Measurements from ENCODE around the gene NUP93. TPM values are rescaled to one million over a fixed set of nuclear protein-coding genes. Genes with fewer than 3 reads are reported as not detected.

Gene NUP93
- total RNA-seq, 2 donors from 2014 or later, result 146 to 149 TPM

DNA sequence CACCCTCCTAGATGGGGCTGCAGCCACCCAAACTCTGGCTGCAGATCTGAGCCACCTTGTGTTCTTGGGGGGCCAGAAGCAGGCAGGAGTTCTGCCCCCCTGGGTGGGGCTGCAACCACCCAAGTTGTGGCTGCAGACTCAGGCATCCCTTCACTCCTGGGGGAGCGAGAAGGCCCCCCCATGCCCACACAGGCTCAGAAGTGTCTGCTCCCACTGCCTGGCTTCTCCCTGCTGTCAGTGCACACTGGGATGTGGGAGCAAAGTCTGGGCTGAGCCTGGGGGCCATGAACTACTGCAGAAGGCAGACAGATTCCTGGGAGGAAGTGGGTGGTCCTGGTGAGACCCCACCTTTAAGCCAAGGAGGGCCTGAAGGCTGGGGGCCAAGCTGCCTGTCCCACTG is 34.7 kb upstream of the NUP93 start:
- Histone ChIP-seq H3K27me3 (ENCODE audit: control insufficient read depth, insufficient read depth, low read length, poor library complexity, severe bottlenecking) (no peaks in the 10 kb centered on the region), H3K9ac (ENCODE audit: extremely low read depth, low read length, poor library complexity, severe bottlenecking) (no peak overlapping the region), H3K4me3 (ENCODE audit: low read length) (no peak overlapping the region), H3K36me3 (ENCODE audit: control insufficient read depth, insufficient read depth, low read length) (no peaks in the 10 kb centered on the region), H3K9me3 (ENCODE audit: control insufficient read depth, low read length) (peaks cover 10% of the 10 kb centered on the region), H3K27ac (ENCODE audit: low read depth, low read length) (no peak overlapping the region), H3K4me1 (ENCODE audit: control insufficient read depth, insufficient read depth, low read length) (no peaks in the 10 kb centered on the region)
- TF ChIP-seq, protein P1, sequence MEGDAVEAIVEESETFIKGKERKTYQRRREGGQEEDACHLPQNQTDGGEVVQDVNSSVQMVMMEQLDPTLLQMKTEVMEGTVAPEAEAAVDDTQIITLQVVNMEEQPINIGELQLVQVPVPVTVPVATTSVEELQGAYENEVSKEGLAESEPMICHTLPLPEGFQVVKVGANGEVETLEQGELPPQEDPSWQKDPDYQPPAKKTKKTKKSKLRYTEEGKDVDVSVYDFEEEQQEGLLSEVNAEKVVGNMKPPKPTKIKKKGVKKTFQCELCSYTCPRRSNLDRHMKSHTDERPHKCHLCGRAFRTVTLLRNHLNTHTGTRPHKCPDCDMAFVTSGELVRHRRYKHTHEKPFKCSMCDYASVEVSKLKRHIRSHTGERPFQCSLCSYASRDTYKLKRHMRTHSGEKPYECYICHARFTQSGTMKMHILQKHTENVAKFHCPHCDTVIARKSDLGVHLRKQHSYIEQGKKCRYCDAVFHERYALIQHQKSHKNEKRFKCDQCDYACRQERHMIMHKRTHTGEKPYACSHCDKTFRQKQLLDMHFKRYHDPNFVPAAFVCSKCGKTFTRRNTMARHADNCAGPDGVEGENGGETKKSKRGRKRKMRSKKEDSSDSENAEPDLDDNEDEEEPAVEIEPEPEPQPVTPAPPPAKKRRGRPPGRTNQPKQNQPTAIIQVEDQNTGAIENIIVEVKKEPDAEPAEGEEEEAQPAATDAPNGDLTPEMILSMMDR (conservative IDR thresholded peaks at IDR 0.05), result no peak
- Mint-ChIP-seq H3K4me1 (no peaks in the 10 kb centered on the region), H3K9me3 (peaks cover 15% of the 10 kb centered on the region), H3K27me3 (ENCODE audit: insufficient read depth) (peaks cover 5% of the 10 kb centered on the region), H3K4me3 (no peak overlapping the region), H3K27ac (no peak overlapping the region), H3K36me3 (ENCODE audit: low read depth) (no peaks in the 10 kb centered on the region)
- WGBS, 2 experiments (ENCODE audit: insufficient coverage in 1 of 2, insufficient read length in 1 of 2), result 90% methylated on average over 1 of the region's 1 CpG; no CpG with 5 or more reads in 1 of the 2 experiments
- DNase-seq, result no peak

DNA sequence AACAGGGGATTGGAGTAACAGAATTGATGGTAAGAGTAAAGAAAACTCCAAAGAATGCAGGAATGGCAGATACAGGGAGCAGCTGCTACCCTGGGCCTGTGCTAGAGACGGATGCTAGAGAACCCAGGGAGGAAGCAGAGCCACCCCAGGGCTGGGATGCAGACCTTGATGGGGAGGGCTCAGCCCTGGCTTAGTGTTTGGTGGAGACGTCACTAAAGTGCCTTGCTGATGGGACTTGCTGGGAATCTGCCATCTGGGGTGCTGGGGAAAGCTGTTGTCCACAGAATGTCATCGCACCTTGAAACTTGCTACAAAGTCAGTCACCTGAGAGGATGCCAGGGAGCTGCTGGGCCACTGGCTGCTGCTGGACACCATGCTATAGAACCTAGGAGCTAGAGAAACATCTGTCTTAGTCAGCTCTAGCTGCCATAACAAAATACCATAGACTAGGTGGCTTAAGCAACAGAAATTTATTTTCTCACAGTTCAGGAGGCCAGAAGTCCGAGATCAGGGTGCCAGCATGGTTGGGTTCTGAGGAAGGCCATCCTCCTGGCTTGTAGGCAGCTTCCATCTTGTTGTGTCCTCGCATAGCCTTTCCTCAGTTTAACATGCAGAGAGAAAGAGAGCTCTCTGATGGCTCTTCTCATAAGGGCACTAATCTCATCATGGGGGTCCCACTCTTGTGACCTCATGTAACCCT is 32.3 kb upstream of the NUP93 start:
- Histone ChIP-seq H3K4me3 (ENCODE audit: low read length) (no peak overlapping the region), H3K9ac (ENCODE audit: extremely low read depth, low read length, poor library complexity, severe bottlenecking) (no peak overlapping the region), H3K4me1 (ENCODE audit: control insufficient read depth, insufficient read depth, low read length) (no peaks in the 10 kb centered on the region), H3K36me3 (ENCODE audit: control insufficient read depth, insufficient read depth, low read length) (no peaks in the 10 kb centered on the region), H3K9me3 (ENCODE audit: control insufficient read depth, low read length) (peaks cover 10% of the 10 kb centered on the region), H3K27ac (ENCODE audit: low read depth, low read length) (no peak overlapping the region), H3K27me3 (ENCODE audit: control insufficient read depth, insufficient read depth, low read length, poor library complexity, severe bottlenecking) (no peaks in the 10 kb centered on the region)
- DNase-seq, result peak; percentile 20
- Mint-ChIP-seq H3K4me1 (no peaks in the 10 kb centered on the region), H3K36me3 (ENCODE audit: low read depth) (no peaks in the 10 kb centered on the region), H3K9me3 (peaks cover 13% of the 10 kb centered on the region), H3K27ac (no peak overlapping the region), H3K27me3 (ENCODE audit: insufficient read depth) (peaks cover 3% of the 10 kb centered on the region), H3K4me3 (no peak overlapping the region)
- TF ChIP-seq, protein P1 (conservative IDR thresholded peaks at IDR 0.05), result no peak
- 91 to 95% methylated on average over 5 of the region's 5 CpGs for WGBS, 2 experiments (ENCODE audit: insufficient coverage in 1 of 2, insufficient read length in 1 of 2)

DNA sequence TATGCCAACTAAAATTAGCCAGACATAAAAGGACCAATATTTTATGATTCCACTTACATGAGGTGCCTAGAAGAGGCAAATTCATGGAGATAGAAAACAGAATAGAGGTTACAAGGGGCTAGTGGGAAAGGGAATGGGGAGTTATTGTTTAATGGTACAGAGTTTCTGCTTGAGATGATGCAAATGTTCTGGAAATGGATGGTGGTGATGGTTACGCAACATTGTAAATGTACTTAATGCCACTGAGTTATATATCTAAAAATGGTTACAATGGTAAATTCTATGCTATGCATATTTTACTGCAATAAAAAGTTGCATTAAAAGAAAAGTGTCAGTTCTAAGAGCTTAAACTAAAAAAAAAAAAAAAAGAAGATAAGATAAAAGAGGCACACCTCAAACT is 29.7 kb upstream of the NUP93 start:
- H3K4me1 Mint-ChIP-seq, result no peaks in the 10 kb centered on the region
- no peak overlapping the region for H3K4me3 Mint-ChIP-seq
- H3K36me3 Mint-ChIP-seq (ENCODE audit: low read depth), result no peaks in the 10 kb centered on the region
- no peak overlapping the region for H3K9ac ChIP-seq (ENCODE audit: extremely low read depth, low read length, poor library complexity, severe bottlenecking)
- DNase-seq, result no peak
- no peaks in the 10 kb centered on the region for H3K36me3 ChIP-seq (ENCODE audit: control insufficient read depth, insufficient read depth, low read length)
- WGBS, 2 experiments (ENCODE audit: insufficient coverage in 1 of 2, insufficient read length in 1 of 2), result 67% methylated on average over 1 of the region's 1 CpG; no CpG with 5 or more reads in 1 of the 2 experiments
- TF ChIP-seq, protein P1 (conservative IDR thresholded peaks at IDR 0.05), result no peak
- peaks cover 13% of the 10 kb centered on the region for H3K9me3 Mint-ChIP-seq
- H3K27me3 ChIP-seq (ENCODE audit: control insufficient read depth, insufficient read depth, low read length, poor library complexity, severe bottlenecking), result no peaks in the 10 kb centered on the region
- H3K4me1 ChIP-seq (ENCODE audit: control insufficient read depth, insufficient read depth, low read length), result no peaks in the 10 kb centered on the region
- H3K27ac Mint-ChIP-seq, result no peak overlapping the region
- H3K27me3 Mint-ChIP-seq (ENCODE audit: insufficient read depth), result peaks cover 3% of the 10 kb centered on the region
- H3K9me3 ChIP-seq (ENCODE audit: control insufficient read depth, low read length), result peaks cover 10% of the 10 kb centered on the region
- H3K4me3 ChIP-seq (ENCODE audit: low read length), result no peak overlapping the region
- H3K27ac ChIP-seq (ENCODE audit: low read depth, low read length), result no peak overlapping the region
